Trophoblast cell (in vitro differentiated cells and primary cell): Measurements from ENCODE around the gene PPDPF.

ENCODE experiments used
- DNase-seq, 2 donors: peaks; one replicate each; pipeline ENCODE4 v3.0.0-alpha.2; 2016
- H2AFZ ChIP-seq: 2 replicates; pipeline ENCODE4 v1.6.1; 2013; ENCODE audit warnings: low read length, moderate library complexity, mild to moderate bottlenecking; ENCODE audit not compliant: insufficient read depth, poor library complexity
- H2AK5ac ChIP-seq: 2 replicates; pipeline ENCODE4 v1.6.1; 2013; ENCODE audit warnings: mild to moderate bottlenecking, low read length
- H2BK120ac ChIP-seq: 2 replicates; pipeline ENCODE4 v1.6.1; 2013; ENCODE audit warnings: low read length, mild to moderate bottlenecking, moderate library complexity; ENCODE audit not compliant: insufficient read depth, poor library complexity
- H2BK12ac ChIP-seq: 2 replicates; pipeline ENCODE4 v1.6.1; 2013; ENCODE audit warnings: mild to moderate bottlenecking, low read length, moderate library complexity
- H2BK5ac ChIP-seq: 2 replicates; pipeline ENCODE4 v1.6.1; 2013; ENCODE audit warnings: low read length, low read depth, moderate library complexity, mild to moderate bottlenecking; ENCODE audit not compliant: poor library complexity
- H3K14ac ChIP-seq: 2 replicates; pipeline ENCODE4 v1.6.1; 2013; ENCODE audit warnings: mild to moderate bottlenecking, low read length
- H3K18ac ChIP-seq: 2 replicates; pipeline ENCODE4 v1.6.1; 2013; ENCODE audit warnings: mild to moderate bottlenecking, low read length
- H3K23ac ChIP-seq: 2 replicates; pipeline ENCODE4 v1.6.1; 2013; ENCODE audit warnings: low read length
- H3K27ac ChIP-seq: 2 replicates; pipeline ENCODE4 v1.5.1; 2013; ENCODE audit warnings: low read depth, mild to moderate bottlenecking, inconsistent platforms, low read length, moderate library complexity
- H3K27me3 ChIP-seq: 2 replicates; pipeline ENCODE4 v1.6.1; 2013; ENCODE audit warnings: inconsistent platforms, mild to moderate bottlenecking, low read length, moderate library complexity; ENCODE audit not compliant: insufficient read depth
- H3K36me3 ChIP-seq, 2 experiments: 1 replicate in 1 of 2; 2 replicates in 1 of 2; pipeline ENCODE4 v1.6.1; 2013; ENCODE audit warnings: low read length in 2 of 2, mild to moderate bottlenecking in 2 of 2, moderate library complexity in 1 of 2; ENCODE audit not compliant: insufficient read depth in 2 of 2, control insufficient read depth in 1 of 2
- H3K4ac ChIP-seq: 2 replicates; pipeline ENCODE4 v1.6.1; 2013; ENCODE audit warnings: low read depth, mild to moderate bottlenecking, low read length, moderate library complexity
- H3K4me1 ChIP-seq, 2 experiments: 1 replicate in 1 of 2; 2 replicates in 1 of 2; pipeline ENCODE4 v1.6.1; 2013; ENCODE audit warnings: low read length in 2 of 2, mild to moderate bottlenecking in 2 of 2, moderate library complexity in 1 of 2; ENCODE audit not compliant: insufficient read depth in 2 of 2, control insufficient read depth in 1 of 2
- H3K4me2 ChIP-seq: 2 replicates; pipeline ENCODE4 v1.6.1; 2013; ENCODE audit warnings: inconsistent platforms, mild to moderate bottlenecking, low read length, moderate library complexity
- H3K4me3 ChIP-seq: 2 replicates; pipeline ENCODE4 v1.5.1; 2013; ENCODE audit warnings: mild to moderate bottlenecking, low read depth, low read length, inconsistent platforms
- H3K79me1 ChIP-seq: one replicate; pipeline ENCODE4 v1.6.1; 2013; ENCODE audit warnings: low read length
- H3K79me2 ChIP-seq: 2 replicates; pipeline ENCODE4 v1.6.1; 2013; ENCODE audit warnings: low read length, mild to moderate bottlenecking; ENCODE audit not compliant: control insufficient read depth, insufficient read depth, poor library complexity
- H3K9ac ChIP-seq: 2 replicates; pipeline ENCODE4 v1.6.1; 2013; ENCODE audit warnings: mild to moderate bottlenecking, low read length
- H3K9me3 ChIP-seq: 2 replicates; pipeline ENCODE4 v1.6.1; 2013; ENCODE audit warnings: low read depth, mild to moderate bottlenecking, control low read depth, inconsistent platforms, low read length; ENCODE audit not compliant: insufficient read depth
- H4K12ac ChIP-seq: 2 replicates; pipeline ENCODE4 v1.6.1; 2013; ENCODE audit warnings: low read depth, mild to moderate bottlenecking, low read length, moderate library complexity
- H4K8ac ChIP-seq: 2 replicates; pipeline ENCODE4 v1.6.1; 2013; ENCODE audit warnings: low read depth, mild to moderate bottlenecking, low read length, moderate library complexity
- H4K91ac ChIP-seq: one replicate; pipeline ENCODE4 v1.6.1; 2013; ENCODE audit warnings: low read depth, mild to moderate bottlenecking, low read length, moderate library complexity
- WGBS: extraction: QIAGEN DNeasy Blood & Tissue Kit; methylation state at CpG from one replicate; pipeline ENCODE4 v1.1.7; 2013; ENCODE audit warnings: missing lambda C conversion rate; ENCODE audit not compliant: insufficient read length, insufficient coverage; ENCODE audit errors: extremely low coverage; 5-methylcytosine and 5-hydroxymethylcytosine counted together

PPDPF gene

DNA sequence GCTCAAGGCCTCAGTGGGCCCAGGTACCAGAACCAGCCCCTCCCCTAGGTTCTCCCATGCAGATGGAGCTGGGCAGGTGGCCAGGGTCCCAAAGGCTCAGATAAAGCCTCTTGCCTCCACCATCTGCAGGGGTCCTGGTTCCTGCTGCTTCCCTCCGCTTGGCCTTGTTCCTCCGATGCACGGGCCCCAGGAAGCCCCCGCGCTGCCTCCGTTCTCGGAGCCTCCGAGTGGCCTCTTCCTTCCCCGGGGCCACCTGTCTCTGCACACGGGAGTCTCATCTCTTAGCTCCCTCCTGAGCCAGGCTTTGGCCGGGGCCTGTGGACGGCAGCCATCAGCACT is 18.5 kb downstream of the PPDPF start:
- H3K4me2 ChIP-seq, result no peak overlapping the region
- peaks cover 0 to 5% of the 10 kb centered on the region in 2 experiments for H3K4me1 ChIP-seq
- no peaks in the 10 kb centered on the region for H3K9me3 ChIP-seq
- H3K4me3 ChIP-seq, result no peak overlapping the region
- no peak overlapping the region for H3K9ac ChIP-seq
- WGBS, result no CpG with 5 or more reads among the region's 12 CpGs
- H4K12ac ChIP-seq, result no peak overlapping the region
- H3K14ac ChIP-seq, result no peak overlapping the region
- no peak overlapping the region for H2AK5ac ChIP-seq
- H3K27ac ChIP-seq, result no peak overlapping the region
- H4K91ac ChIP-seq, result no peak overlapping the region
- H2BK120ac ChIP-seq, result no peak overlapping the region
- no peak overlapping the region for H2BK12ac ChIP-seq
- H3K4ac ChIP-seq, result no peak overlapping the region
- no peaks in the 10 kb centered on the region for H3K27me3 ChIP-seq
- no peak overlapping the region for H4K8ac ChIP-seq
- no peak for DNase-seq
- H3K36me3 ChIP-seq, result no peaks in the 10 kb centered on the region
- H2AFZ ChIP-seq, result no peak overlapping the region
- H2BK5ac ChIP-seq, result no peak overlapping the region
- no peaks in the 10 kb centered on the region for H3K79me2 ChIP-seq
- no peak overlapping the region for H3K23ac ChIP-seq
- no peak overlapping the region for H3K18ac ChIP-seq
- no peaks in the 10 kb centered on the region for H3K79me1 ChIP-seq

DNA sequence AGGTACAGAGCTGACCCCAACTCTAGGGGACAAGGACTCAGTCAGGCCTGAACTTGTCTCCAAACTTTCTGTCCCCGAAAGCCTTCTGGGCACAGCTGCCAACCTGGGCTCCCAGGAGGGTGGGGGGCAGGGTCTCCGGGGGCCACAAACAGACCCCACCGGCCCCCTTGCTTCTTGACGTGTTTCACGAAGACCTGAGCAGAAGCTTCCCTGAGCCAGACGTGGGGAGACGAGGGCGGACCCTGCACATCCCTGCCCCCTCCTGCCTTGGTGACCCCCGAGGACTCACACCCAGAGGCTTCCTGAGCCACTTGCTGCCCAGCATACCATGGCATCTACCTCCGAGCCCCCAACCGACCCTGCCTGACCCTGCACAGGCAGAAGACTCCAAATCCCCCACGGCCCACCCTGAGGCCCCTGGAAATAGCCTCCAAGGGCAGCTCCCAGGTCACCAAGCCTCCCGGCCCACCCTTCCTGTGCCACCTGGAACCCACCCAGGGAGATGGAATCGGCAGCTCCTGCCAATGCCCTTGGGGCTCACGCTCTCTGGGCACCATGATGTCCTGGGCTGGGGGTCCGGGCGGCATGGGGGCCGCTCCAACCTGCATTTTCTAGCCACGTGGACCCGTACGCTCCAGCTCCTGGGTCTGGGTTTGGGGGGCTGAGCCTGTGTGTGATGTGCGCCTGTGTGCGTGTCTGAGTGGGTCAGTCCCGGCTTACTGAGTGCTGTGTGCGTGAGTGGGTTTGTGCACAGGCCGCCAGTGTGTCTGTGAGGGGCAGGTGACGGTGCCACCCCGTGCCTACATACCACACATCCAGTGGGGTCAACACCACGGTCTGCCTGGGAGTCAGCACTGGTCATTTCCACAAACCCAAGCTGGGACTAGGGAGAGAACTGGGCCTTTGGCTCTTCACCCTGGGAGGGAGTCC is 19.1 kb downstream of the PPDPF start:
- peaks cover 0 to 5% of the 10 kb centered on the region in 2 experiments for H3K4me1 ChIP-seq
- no peak overlapping the region for H2BK5ac ChIP-seq
- H3K23ac ChIP-seq, result no peak overlapping the region
- DNase-seq, result no peak
- H3K27me3 ChIP-seq, result no peaks in the 10 kb centered on the region
- no peaks in the 10 kb centered on the region for H3K36me3 ChIP-seq
- no peaks in the 10 kb centered on the region for H3K79me1 ChIP-seq
- no peak overlapping the region for H4K8ac ChIP-seq
- H4K91ac ChIP-seq, result no peak overlapping the region
- H2BK120ac ChIP-seq, result no peak overlapping the region
- no CpG with 5 or more reads among the region's 29 CpGs for WGBS
- no peak overlapping the region for H3K4me2 ChIP-seq
- H3K9ac ChIP-seq, result no peak overlapping the region
- H3K9me3 ChIP-seq, result no peaks in the 10 kb centered on the region
- H3K4me3 ChIP-seq, result no peak overlapping the region
- no peak overlapping the region for H3K18ac ChIP-seq
- H3K14ac ChIP-seq, result no peak overlapping the region
- no peak overlapping the region for H3K4ac ChIP-seq
- no peak overlapping the region for H4K12ac ChIP-seq
- no peak overlapping the region for H2BK12ac ChIP-seq
- no peak overlapping the region for H3K27ac ChIP-seq
- H2AFZ ChIP-seq, result no peak overlapping the region
- H2AK5ac ChIP-seq, result no peak overlapping the region
- H3K79me2 ChIP-seq, result no peaks in the 10 kb centered on the region

DNA sequence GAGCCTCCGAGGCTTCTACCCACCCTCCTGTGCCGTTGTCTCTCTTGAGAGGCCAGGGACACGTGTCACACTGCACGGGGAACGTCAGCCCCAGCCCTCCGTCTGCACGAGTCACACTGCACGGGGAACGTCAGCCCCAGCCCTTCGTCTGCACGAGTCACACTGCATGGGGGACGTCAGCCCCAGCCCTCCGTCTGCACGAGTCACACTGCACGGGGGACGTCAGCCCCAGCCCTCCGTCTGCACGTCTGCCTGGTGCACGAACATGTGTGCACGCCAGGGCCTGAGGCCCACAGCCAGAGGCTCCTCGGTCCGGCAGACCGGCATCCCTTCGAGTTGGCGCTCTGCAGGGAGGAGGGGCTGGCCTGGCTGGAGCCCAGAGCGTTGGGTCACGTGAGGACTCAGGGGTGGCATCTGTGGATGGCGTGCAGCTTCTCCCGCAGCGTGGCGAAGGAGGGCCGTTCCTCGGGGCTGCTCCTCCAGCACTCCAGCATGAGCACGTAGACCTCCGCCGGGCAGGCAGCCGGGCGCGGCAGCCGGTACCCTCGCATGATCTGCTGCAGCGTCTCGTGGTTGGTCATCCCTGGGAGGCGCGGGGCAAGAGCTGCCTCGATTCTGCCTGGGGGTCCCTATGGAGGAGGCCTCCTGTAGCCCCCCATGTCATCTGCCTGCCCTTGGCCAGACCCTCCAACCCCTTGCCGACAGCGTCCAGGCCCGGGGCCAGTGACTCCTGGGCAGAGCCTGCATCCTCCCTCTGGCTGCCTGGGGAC is 20.0 kb downstream of the PPDPF start:
- Histone ChIP-seq H2BK120ac (no peak overlapping the region), H3K9ac (no peak overlapping the region), H4K12ac (no peak overlapping the region), H2BK12ac (no peak overlapping the region), H3K4me1 (peaks cover 0 to 8% of the 10 kb centered on the region in 2 experiments), H3K27me3 (no peaks in the 10 kb centered on the region), H3K4ac (no peak overlapping the region), H3K4me2 (no peak overlapping the region), H2BK5ac (no peak overlapping the region), H3K36me3 (no peaks in the 10 kb centered on the region), H4K91ac (no peak overlapping the region), H3K79me2 (no peaks in the 10 kb centered on the region), H3K23ac (no peak overlapping the region), H3K9me3 (no peaks in the 10 kb centered on the region), H3K27ac (no peak overlapping the region), H2AK5ac (no peak overlapping the region), H3K14ac (no peak overlapping the region), H3K18ac (no peak overlapping the region), H4K8ac (no peak overlapping the region), H2AFZ (no peak overlapping the region), H3K4me3 (no peak overlapping the region), H3K79me1 (no peaks in the 10 kb centered on the region)
- DNase-seq, result no peak
- no CpG with 5 or more reads among the region's 49 CpGs for WGBS

DNA sequence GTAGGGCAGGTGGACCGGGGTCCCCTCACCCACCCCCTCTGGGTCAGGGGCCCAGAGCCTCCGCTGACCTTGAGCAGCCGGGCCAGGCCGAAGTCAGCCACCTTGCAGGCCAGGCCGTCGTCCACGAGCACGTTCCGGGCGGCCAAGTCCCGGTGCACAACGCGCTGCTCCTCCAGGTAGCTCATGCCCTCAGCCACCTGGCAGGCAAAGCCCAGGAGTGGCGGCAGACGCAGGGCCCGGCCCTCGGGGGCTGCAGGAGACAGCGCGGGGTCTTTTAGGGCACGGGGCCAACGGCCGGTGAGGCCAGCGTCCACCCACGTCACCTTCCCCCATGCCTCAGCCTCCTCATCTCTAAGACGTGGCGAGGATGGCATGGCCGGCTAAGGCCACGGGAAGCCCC is 20.8 kb downstream of the PPDPF start:
- Histone ChIP-seq H3K23ac (no peak overlapping the region), H2BK5ac (no peak overlapping the region), H4K12ac (no peak overlapping the region), H3K4me1 (peaks cover 0 to 8% of the 10 kb centered on the region in 2 experiments), H4K91ac (no peak overlapping the region), H4K8ac (no peak overlapping the region), H3K18ac (no peak overlapping the region), H2AK5ac (no peak overlapping the region), H2AFZ (no peak overlapping the region), H3K4me3 (no peak overlapping the region), H3K36me3 (no peaks in the 10 kb centered on the region), H3K4me2 (no peak overlapping the region), H3K14ac (no peak overlapping the region), H3K79me1 (no peaks in the 10 kb centered on the region), H3K27me3 (no peaks in the 10 kb centered on the region), H3K4ac (no peak overlapping the region), H2BK120ac (no peak overlapping the region), H3K9me3 (no peaks in the 10 kb centered on the region), H3K9ac (no peak overlapping the region), H3K27ac (no peak overlapping the region), H2BK12ac (no peak overlapping the region), H3K79me2 (no peaks in the 10 kb centered on the region)
- no peak for DNase-seq
- WGBS, result no CpG with 5 or more reads among the region's 28 CpGs
